Activated CD4-positive, alpha-beta T cell treated with anti-CD3 and anti-CD28 coated beads, Interleukin-2, amount 10 ng/mL, durations not matched to agents 7 days and 5 days (primary cell): ENCODE measurements around the gene ACOX2. TPM values are rescaled to one million over a fixed set of nuclear protein-coding genes. Genes with fewer than 3 reads are reported as not detected.

Experiments
- CTCF ChIA-PET: fragments of 350-600 bp; sonication (Branson Sonifier 250); formaldehyde crosslinking; loops from one replicate; lab custom pipeline; 2021; ENCODE audit warnings: antibody characterized with exemption; lab: Charles Lee
- POLR2A ChIA-PET: fragments of 350-600 bp; sonication (Branson Sonifier 250); formaldehyde crosslinking; loops from one replicate; lab custom pipeline; 2021; ENCODE audit warnings: antibody characterized with exemption; lab: Charles Lee
- DNase-seq: peaks from one replicate; pipeline ENCODE4 v3.0.0-alpha.2; 2020
- H3K27ac Mint-ChIP-seq: one replicate; pipeline ENCODE4 v1.8.0; 2021; ENCODE audit warnings: mild to moderate bottlenecking, moderate library complexity, mixed read lengths
- H3K27me3 Mint-ChIP-seq: one replicate; pipeline ENCODE4 v1.8.0; 2021; ENCODE audit warnings: mixed read lengths
- H3K36me3 Mint-ChIP-seq: one replicate; pipeline ENCODE4 v1.8.0; 2021; ENCODE audit warnings: low read depth, mixed read lengths
- H3K4me1 Mint-ChIP-seq: one replicate; pipeline ENCODE4 v1.8.0; 2021; ENCODE audit warnings: mixed read lengths
- H3K4me3 Mint-ChIP-seq: one replicate; pipeline ENCODE4 v1.8.0; 2021; ENCODE audit warnings: mild to moderate bottlenecking, moderate library complexity, mixed read lengths
- H3K9me3 Mint-ChIP-seq: one replicate; pipeline ENCODE4 v1.8.0; 2021; ENCODE audit warnings: mixed read lengths
- total RNA-seq, 2 experiments: library from RNA; stranded (reverse); gene quantifications; one replicate each; pipeline ENCODE4 v1.2.3, GENCODE V29; 2021

The ACOX2 gene
- total RNA-seq = not detected

GRCh38 chr3:58536501-58537411 is at the start of gene ACOX2:
Gene ACOX2 (minus strand): TSS chr3:58537190. CDS start chr3:58535106, 2,084 bp downstream.
- peak within 1 kb of the TSS; percentile 61 for H3K27ac Mint-ChIP-seq
- no peak within 1 kb of the TSS for H3K4me3 Mint-ChIP-seq
- CTCF ChIA-PET = interaction anchor here (1.0 to 2.0 kb wide), 2 partner anchors 231 to 287 kb away, joined by 3 to 5 read pairs; partner anchors contain the start of genes HTD2 and RPP14

DNA sequence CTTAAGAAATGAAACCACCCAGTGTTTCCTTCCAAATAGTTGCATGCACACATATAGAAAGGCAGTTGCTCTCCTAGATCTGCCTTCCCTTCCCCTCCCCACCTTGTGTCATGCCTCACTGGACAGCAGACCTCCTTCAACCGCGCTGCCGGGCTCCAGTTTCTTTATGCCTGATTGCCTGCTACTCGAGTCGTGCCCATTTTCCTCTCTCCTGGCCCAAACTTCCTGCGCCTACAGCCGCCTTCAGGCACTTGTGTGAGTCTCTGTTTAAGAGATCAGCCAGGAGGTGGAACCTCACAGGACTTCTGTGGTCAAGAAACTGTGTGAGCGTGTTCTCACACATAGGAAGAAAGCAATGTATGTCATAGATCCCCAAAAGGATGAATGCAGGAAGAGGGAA is 49.0 kb upstream of the ACOX2 start:
- Mint-ChIP-seq H3K4me3 (peak overlapping the region; percentile 81), H3K9me3 (no peaks in the 10 kb centered on the region), H3K4me1 (peaks cover 12% of the 10 kb centered on the region), H3K27me3 (peaks cover 51% of the 10 kb centered on the region), H3K27ac (no peak overlapping the region), H3K36me3 (peaks cover 5% of the 10 kb centered on the region)
- DNase-seq = no peak
- POLR2A ChIA-PET = no interaction called here
- CTCF ChIA-PET = interaction anchor here (0.7 to 1.3 kb wide), 5 partner anchors 14 to 411 kb away, joined by 3 to 6 read pairs (median 3); no protein-coding TSS in a partner anchor

More at GRCh38 chr3:58536501-58537411, at the start of gene ACOX2:
- Mint-ChIP-seq H3K9me3 (no peaks in the 10 kb centered on the region), H3K36me3 (no peaks in the 10 kb centered on the region), H3K27me3 (peaks cover 5% of the 10 kb centered on the region), H3K4me1 (peaks cover 15% of the 10 kb centered on the region)
- POLR2A ChIA-PET = no interaction called here
- no peak for DNase-seq

DNA sequence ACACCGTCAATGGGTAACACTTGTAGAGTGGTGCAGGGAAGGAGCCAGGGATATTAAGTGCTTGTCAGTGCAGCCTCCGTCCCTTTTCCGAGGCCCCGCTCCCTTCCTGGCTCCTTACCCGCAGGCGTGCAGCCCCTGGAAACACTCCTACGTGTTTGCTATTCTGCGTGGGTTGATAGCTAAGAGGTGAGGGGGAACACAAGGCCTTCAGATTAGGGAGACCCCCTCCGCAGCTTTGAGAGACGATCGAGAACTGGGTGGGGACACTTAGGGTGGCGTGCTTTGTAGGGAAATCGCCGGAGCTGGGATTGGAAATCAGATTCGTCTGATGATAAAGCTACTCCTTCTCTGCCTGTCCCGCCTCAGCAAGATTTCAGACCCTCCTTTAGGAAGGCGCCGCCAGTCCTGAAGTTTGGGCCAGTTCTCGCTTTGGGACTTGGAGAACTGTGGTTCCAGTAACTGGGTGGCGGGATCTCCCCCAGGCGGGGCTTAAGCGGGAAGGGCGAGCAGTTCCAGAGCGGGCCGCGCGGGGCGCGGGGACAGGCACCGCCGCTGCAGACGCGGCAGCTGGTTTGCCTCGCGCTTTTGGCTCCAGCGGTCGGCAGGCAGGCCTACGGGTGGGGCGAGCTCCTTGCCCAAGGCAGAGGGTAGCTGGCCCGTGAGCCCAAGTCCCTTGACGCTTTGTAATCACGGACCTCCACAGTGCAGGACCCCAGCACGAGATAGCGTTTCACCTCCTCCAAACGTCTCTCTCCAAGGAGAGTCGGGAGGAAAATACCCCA is 48.2 kb upstream of the ACOX2 start:
- DNase-seq = peak; percentile 57
- Mint-ChIP-seq H3K27ac (no peak overlapping the region), H3K4me3 (peak overlapping the region; percentile 81), H3K4me1 (peaks cover 12% of the 10 kb centered on the region), H3K36me3 (peaks cover 5% of the 10 kb centered on the region), H3K9me3 (no peaks in the 10 kb centered on the region), H3K27me3 (peaks cover 51% of the 10 kb centered on the region)
- POLR2A ChIA-PET = no interaction called here
- CTCF ChIA-PET = interaction anchor here (0.5 to 1.3 kb wide), 8 partner anchors 12 to 412 kb away, joined by 3 to 6 read pairs (median 3); no protein-coding TSS in a partner anchor

GRCh38 chr3:58584690-58585004 is 47.7 kb upstream of the ACOX2 start:
- DNase-seq = no peak
- POLR2A ChIA-PET = no interaction called here
- H3K4me3 Mint-ChIP-seq = peak overlapping the region; percentile 81
- H3K27ac Mint-ChIP-seq = no peak overlapping the region
- CTCF ChIA-PET = interaction anchor here (0.7 to 1.3 kb wide), 5 partner anchors 13 to 413 kb away, joined by 3 to 6 read pairs (median 3); no protein-coding TSS in a partner anchor
- no peaks in the 10 kb centered on the region for H3K9me3 Mint-ChIP-seq
- H3K36me3 Mint-ChIP-seq = peaks cover 5% of the 10 kb centered on the region
- H3K27me3 Mint-ChIP-seq = peaks cover 48% of the 10 kb centered on the region
- H3K4me1 Mint-ChIP-seq = peaks cover 12% of the 10 kb centered on the region

- H3K27me3 Mint-ChIP-seq = peaks cover 32% of the 10 kb centered on the region
- H3K27ac Mint-ChIP-seq = no peak overlapping the region
- no peaks in the 10 kb centered on the region for H3K9me3 Mint-ChIP-seq
- DNase-seq = no peak
- ChIA-PET POLR2A (interaction anchor here (0.5 kb wide), 1 partner anchor 26 kb away, joined by 3 read pairs; no protein-coding TSS in a partner anchor), CTCF (no interaction called here)
- peaks cover 4% of the 10 kb centered on the region for H3K36me3 Mint-ChIP-seq
- peaks cover 12% of the 10 kb centered on the region for H3K4me1 Mint-ChIP-seq
- no peak overlapping the region for H3K4me3 Mint-ChIP-seq
Observed at GRCh38 chr3:58581328-58582091, 44.5 kb upstream of the ACOX2 start.

DNA sequence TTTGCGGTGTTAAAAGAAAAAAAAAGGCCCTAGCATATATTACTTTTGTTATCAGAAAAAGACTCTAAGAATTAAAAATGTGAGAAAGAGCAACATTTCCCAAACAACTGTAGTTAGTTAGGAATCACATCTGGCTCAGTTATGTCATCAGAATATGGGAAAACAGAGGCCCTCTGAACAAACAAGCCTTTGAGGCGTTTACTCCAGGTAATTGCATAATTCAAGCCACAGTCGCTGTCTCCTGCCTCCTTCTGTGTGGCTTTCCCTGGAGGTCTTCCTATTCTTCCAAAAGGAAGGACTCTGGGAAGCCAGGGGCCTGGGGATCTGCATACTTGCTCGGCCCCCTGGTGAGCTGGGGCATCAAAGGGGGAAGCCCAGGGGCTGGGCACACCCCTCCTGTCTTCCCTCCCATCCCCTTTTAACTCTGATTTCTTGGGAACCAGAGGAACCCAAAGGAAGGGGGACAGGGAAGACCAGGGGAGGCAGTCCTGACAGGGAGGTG is 43.9 kb upstream of the ACOX2 start:
- Mint-ChIP-seq H3K4me1 (peaks cover 8% of the 10 kb centered on the region), H3K27me3 (peaks cover 26% of the 10 kb centered on the region), H3K27ac (no peak overlapping the region), H3K4me3 (no peak overlapping the region), H3K9me3 (no peaks in the 10 kb centered on the region), H3K36me3 (no peaks in the 10 kb centered on the region)
- ChIA-PET POLR2A (no interaction called here), CTCF (no interaction called here)
- DNase-seq = no peak

DNA sequence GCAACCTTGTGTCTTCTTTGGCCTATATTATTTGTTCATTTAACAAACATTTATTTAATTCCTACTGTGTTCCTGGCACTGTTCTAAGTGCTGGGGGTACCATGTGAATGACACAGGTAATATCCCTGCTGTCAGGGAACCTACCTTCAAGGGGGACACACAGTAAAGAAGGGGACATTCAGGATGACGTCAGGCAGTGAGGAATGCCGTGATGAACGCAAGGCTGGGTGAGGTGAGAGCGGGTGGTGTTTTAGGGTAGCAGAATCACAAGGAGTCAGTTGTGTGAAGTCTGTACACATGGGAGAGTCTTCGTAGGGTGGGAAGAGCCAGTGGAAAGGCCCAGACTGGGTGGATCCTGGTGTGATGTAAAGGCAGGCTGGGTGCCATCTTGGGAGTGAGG is 41.9 kb upstream of the ACOX2 start:
- POLR2A ChIA-PET = no interaction called here
- no peaks in the 10 kb centered on the region for H3K9me3 Mint-ChIP-seq
- CTCF ChIA-PET = no interaction called here
- H3K27me3 Mint-ChIP-seq = peaks cover 7% of the 10 kb centered on the region
- no peaks in the 10 kb centered on the region for H3K36me3 Mint-ChIP-seq
- DNase-seq = no peak
- no peaks in the 10 kb centered on the region for H3K4me1 Mint-ChIP-seq
- H3K27ac Mint-ChIP-seq = no peak overlapping the region
- no peak overlapping the region for H3K4me3 Mint-ChIP-seq

- ChIA-PET CTCF (no interaction called here), POLR2A (no interaction called here)
- H3K27ac Mint-ChIP-seq = no peak within 1 kb of the TSS
- no peak for DNase-seq
- no peak within 1 kb of the TSS for H3K4me3 Mint-ChIP-seq
- no peaks in the 10 kb centered on the region for H3K4me1 Mint-ChIP-seq
- H3K36me3 Mint-ChIP-seq = no peaks in the 10 kb centered on the region
- peaks cover 7% of the 10 kb centered on the region for H3K27me3 Mint-ChIP-seq
- H3K9me3 Mint-ChIP-seq = no peaks in the 10 kb centered on the region
Observed at GRCh38 chr3:58577269-58577821, 40.4 kb upstream of the ACOX2 start, which contains the start of gene FAM107A. Gene FAM107A (minus strand): TSS chr3:58577391. CDS start chr3:58569860, 7,531 bp downstream.

- Mint-ChIP-seq H3K27me3 (peaks cover 3% of the 10 kb centered on the region), H3K4me3 (no peak overlapping the region), H3K36me3 (no peaks in the 10 kb centered on the region), H3K9me3 (no peaks in the 10 kb centered on the region), H3K27ac (no peak overlapping the region), H3K4me1 (no peaks in the 10 kb centered on the region)
- ChIA-PET POLR2A (no interaction called here), CTCF (interaction anchor here (0.6 kb wide), 1 partner anchor 343 kb away, joined by 3 read pairs; no protein-coding TSS in a partner anchor)
- DNase-seq = no peak
Observed at GRCh38 chr3:58576716-58577115, 39.7 kb upstream of the ACOX2 start.

GRCh38 chr3:58575971-58576652 is 39.1 kb upstream of the ACOX2 start:
- ChIA-PET CTCF (interaction anchor here (0.6 kb wide), 1 partner anchor 342 kb away, joined by 3 read pairs; no protein-coding TSS in a partner anchor), POLR2A (no interaction called here)
- H3K4me1 Mint-ChIP-seq = no peaks in the 10 kb centered on the region
- H3K27me3 Mint-ChIP-seq = peaks cover 3% of the 10 kb centered on the region
- H3K9me3 Mint-ChIP-seq = no peaks in the 10 kb centered on the region
- H3K36me3 Mint-ChIP-seq = no peaks in the 10 kb centered on the region
- no peak for DNase-seq
- no peak overlapping the region for H3K4me3 Mint-ChIP-seq
- H3K27ac Mint-ChIP-seq = no peak overlapping the region

DNA sequence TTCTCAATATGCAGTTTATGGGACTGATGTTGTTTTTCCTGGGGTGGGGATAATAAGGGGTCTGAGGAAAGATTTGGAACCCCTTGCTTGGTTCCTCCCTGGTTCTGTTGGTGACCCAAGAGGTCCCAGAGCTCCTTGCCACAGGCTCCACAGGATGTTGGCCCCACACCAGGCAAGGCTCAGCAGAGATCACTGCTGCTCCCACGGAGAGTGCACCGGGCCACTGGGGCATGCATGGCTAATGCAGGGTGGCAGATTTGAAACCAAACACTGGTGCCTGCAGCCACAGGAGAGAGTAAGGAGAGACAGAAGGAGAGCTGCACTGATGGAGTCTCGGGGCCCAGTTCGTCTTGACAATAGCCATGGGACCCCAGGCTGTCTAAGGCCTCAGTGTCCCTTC is 37.7 kb upstream of the ACOX2 start:
- ChIA-PET CTCF (no interaction called here), POLR2A (no interaction called here)
- Mint-ChIP-seq H3K36me3 (no peaks in the 10 kb centered on the region), H3K4me1 (no peaks in the 10 kb centered on the region), H3K9me3 (no peaks in the 10 kb centered on the region), H3K27ac (no peak overlapping the region), H3K4me3 (no peak overlapping the region), H3K27me3 (peaks cover 6% of the 10 kb centered on the region)
- no peak for DNase-seq
